ENCODE data around the gene AKR1C3.
"Not testable (repeated sequence)": the region's sequence is repeated elsewhere in the genome, so short reads cannot be mapped to it uniquely, and the experiment has no call there.

The AKR1C3 gene

DNA sequence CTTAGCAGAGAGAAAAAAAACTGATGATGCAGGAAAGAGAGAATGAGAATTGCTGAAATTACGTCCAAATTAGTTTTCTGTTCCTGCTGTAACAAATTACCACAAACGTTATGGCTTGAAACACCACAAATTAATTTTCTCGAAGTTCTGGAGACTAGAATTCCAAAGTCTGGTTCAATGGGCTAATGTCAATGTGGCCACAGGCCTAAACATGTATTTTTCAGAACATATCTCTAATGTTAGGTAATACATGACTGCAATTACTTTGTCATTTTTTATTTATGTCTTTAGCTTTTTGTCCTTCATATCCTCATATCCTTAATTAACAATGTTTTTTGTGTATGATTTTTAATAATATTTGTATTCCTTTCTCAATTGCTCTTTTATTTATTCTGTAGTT is 3.0 kb upstream of the AKR1C3 start:
- DNase-seq (ENCODE audit: insufficient read length, low spot score) = no peak
- TF ChIP-seq, protein P1, sequence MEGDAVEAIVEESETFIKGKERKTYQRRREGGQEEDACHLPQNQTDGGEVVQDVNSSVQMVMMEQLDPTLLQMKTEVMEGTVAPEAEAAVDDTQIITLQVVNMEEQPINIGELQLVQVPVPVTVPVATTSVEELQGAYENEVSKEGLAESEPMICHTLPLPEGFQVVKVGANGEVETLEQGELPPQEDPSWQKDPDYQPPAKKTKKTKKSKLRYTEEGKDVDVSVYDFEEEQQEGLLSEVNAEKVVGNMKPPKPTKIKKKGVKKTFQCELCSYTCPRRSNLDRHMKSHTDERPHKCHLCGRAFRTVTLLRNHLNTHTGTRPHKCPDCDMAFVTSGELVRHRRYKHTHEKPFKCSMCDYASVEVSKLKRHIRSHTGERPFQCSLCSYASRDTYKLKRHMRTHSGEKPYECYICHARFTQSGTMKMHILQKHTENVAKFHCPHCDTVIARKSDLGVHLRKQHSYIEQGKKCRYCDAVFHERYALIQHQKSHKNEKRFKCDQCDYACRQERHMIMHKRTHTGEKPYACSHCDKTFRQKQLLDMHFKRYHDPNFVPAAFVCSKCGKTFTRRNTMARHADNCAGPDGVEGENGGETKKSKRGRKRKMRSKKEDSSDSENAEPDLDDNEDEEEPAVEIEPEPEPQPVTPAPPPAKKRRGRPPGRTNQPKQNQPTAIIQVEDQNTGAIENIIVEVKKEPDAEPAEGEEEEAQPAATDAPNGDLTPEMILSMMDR (IDR thresholded peaks at IDR 0.05; ENCODE audit: insufficient read depth, missing control alignments) = no peak
- FAIRE-seq = no peak

DNA sequence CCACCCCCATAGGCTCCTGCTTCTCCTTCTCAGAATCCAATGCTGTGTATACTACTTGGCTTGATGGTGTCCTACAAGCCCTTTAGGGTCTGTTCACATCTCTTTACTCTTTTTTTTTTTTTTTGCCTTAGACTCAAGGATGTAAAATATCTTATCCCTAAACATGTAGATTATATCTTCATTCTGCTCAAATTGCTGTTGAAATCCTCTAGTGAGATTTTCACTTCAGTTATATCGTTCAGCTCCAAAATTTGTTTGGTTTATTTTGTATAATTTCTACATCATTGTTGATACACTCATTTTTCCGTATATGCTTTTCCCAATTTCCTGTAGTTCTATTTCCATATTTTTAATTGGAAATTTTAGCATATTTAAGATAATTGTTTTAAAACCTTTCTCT is 1.8 kb upstream of the AKR1C3 start:
- DNase-seq (ENCODE audit: insufficient read length, low spot score) = no peak
- no peak for FAIRE-seq
- TF ChIP-seq, protein P1 (IDR thresholded peaks at IDR 0.05; ENCODE audit: insufficient read depth, missing control alignments) = no peak

DNA sequence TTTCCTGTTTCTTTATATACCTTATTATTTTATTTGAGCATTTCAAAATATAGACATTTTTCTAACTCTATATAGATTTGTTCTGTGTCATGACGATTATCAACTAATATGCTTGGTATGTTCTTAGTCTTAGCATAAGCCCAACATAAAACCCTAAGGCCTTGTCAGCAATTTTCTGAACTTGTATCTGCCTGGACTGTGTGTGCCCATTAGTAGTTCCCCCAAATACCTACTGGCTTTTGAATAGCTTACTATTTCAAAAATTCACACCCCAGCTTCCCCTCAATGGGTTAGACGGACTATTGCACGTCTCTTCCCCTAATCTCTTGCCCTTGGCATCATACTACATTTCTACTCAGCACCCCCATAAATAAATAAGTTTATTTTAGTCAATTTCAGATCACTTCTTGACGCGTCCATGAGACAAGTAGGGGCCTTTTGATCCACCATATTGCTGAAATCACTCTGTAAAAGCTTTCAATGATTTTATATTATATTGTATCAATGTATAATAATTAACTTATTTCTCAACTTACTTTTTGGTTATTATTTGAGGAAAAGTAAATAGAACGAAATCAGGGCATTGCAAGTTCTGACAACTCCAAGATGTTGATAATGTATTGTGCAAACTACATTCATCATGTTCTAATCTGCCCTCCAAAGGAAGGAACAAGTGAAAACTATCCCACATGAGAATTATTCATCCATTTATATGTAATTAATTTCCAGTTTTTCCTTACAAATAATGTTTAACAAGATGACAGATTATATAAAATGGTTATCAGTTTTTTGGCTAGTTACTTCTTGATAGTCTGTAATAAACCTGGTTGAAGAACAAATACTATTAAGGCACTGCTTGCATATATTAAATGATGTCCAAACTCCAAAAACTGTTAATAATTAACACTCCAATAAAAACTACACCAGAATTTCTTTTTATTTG is 1.1 kb upstream of the AKR1C3 start:
- TF ChIP-seq, protein P1 (IDR thresholded peaks at IDR 0.05; ENCODE audit: insufficient read depth, missing control alignments) = no peak
- no peak for FAIRE-seq
- DNase-seq (ENCODE audit: insufficient read length, low spot score) = no peak

- no peak for DNase-seq (ENCODE audit: insufficient read length, low spot score)
Measured at GRCh38 chr10:5095687-5096086, 1.5 kb downstream of the AKR1C3 start.

GRCh38 chr10:5096108-5096507 is 1.9 kb downstream of the AKR1C3 start:
- DNase-seq (ENCODE audit: insufficient read length, low spot score) (no peak), FAIRE-seq (no peak)
- TF ChIP-seq, protein P1 (IDR thresholded peaks at IDR 0.05; ENCODE audit: insufficient read depth, missing control alignments) = no peak

More at GRCh38 chr10:5095687-5096086, 1.5 kb downstream of the AKR1C3 start:
- no peak for FAIRE-seq
- TF ChIP-seq, protein P1 (IDR thresholded peaks at IDR 0.05; ENCODE audit: insufficient read depth, missing control alignments) = no peak

DNA sequence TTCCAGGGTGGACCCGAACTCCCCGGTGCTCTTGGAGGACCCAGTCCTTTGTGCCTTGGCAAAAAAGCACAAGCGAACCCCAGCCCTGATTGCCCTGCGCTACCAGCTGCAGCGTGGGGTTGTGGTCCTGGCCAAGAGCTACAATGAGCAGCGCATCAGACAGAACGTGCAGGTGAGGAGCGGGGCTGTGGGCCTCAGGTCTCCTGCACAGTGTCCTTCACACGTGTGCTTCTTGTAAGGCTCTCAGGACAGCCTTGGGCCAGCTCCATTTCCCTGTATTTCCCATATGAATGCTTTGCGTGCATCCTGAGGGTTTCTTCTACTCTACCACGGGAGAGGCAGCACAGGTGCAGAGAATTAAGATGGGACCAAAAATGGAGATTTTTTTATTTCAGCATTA is 8.3 kb downstream of the AKR1C3 start:
- FAIRE-seq; DNase-seq (ENCODE audit: insufficient read length, low spot score): not testable (repeated sequence)

DNA sequence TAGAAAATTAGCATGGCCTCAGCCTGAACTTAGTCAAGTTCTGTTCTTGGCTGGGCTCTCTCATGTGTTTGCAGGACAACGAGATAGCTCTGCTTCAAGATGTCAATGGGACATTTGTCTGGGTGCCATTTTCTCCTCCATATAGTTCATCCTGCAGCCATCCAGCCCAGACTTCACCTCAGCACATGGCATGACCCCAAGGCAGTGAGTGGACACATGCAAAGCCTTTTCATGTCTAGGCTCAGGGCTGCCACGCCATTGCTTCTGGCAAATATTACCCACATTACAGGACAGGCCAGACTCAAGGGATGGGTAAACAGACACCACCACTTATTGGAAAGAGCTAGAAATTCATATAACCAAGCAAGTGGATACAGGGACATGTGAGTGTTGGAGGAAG is 9.3 kb downstream of the AKR1C3 start:
- TF ChIP-seq, protein P1 (IDR thresholded peaks at IDR 0.05; ENCODE audit: insufficient read depth, missing control alignments) = no peak
- FAIRE-seq (no peak), DNase-seq (ENCODE audit: insufficient read length, low spot score) (no peak)

Data from D721Med (cell line).